ENCODE measurements around the gene CYSTM1. TPM values are rescaled to one million over a fixed set of nuclear protein-coding genes. Genes with fewer than 3 reads are reported as not detected.

CYSTM1 gene
- total RNA-seq, 2 experiments from 2014 or later = 15.8 to 18.5 TPM

- Mint-ChIP-seq H3K27ac (no peak overlapping the region), H3K36me3 (ENCODE audit: low read depth) (peaks cover 29% of the 10 kb centered on the region), H3K4me3 (no peak overlapping the region), H3K4me1 (ENCODE audit: low read depth) (peaks cover 50% of the 10 kb centered on the region), H3K27me3 (no peaks in the 10 kb centered on the region), H3K9me3 (no peaks in the 10 kb centered on the region)
- intact Hi-C loops (cut with micrococcal nuclease) = no loop called here
- no peak for DNase-seq
- peak; percentile 64 for ATAC-seq
- TF ChIP-seq CTCF (IDR thresholded peaks at IDR 0.05) = no peak
- ChIA-PET CTCF (interaction anchor here (13.9 to 26.2 kb wide), 2 partner anchors 18 to 84 kb away, joined by 144 to 874 read pairs; partner anchors contain the start of gene HBEGF), POLR2A (interaction anchor here (0.8 to 1.9 kb wide), 2 partner anchors 9 to 86 kb away, joined by 3 to 5 read pairs; no protein-coding TSS in a partner anchor)
Observed at GRCh38 chr5:140261403-140262171, 86.6 kb downstream of the CYSTM1 start.

GRCh38 chr5:140262221-140262620 lies 87.2 kb downstream of the CYSTM1 start:
- no peak for ATAC-seq
- intact Hi-C loops (cut with micrococcal nuclease) = no loop called here
- CTCF ChIA-PET = interaction anchor here (13.9 to 26.2 kb wide), 2 partner anchors 19 to 84 kb away, joined by 144 to 874 read pairs; partner anchors contain the start of gene HBEGF

GRCh38 chr5:140262839-140263238 lies 87.9 kb downstream of the CYSTM1 start:
- no peak overlapping the region for H3K27ac Mint-ChIP-seq
- intact Hi-C loops (cut with micrococcal nuclease) = no loop called here
- H3K4me3 Mint-ChIP-seq = no peak overlapping the region
- no peak for TF ChIP-seq CTCF (IDR thresholded peaks at IDR 0.05)
- H3K9me3 Mint-ChIP-seq = no peaks in the 10 kb centered on the region
- H3K4me1 Mint-ChIP-seq (ENCODE audit: low read depth) = peaks cover 59% of the 10 kb centered on the region
- H3K27me3 Mint-ChIP-seq = no peaks in the 10 kb centered on the region
- H3K36me3 Mint-ChIP-seq (ENCODE audit: low read depth) = peaks cover 26% of the 10 kb centered on the region
- ATAC-seq (no peak), DNase-seq (no peak)
- POLR2A ChIA-PET = interaction anchor here (0.6 to 1.9 kb wide), 2 partner anchors 10 to 148 kb away, joined by 3 to 5 read pairs; no protein-coding TSS in a partner anchor
- CTCF ChIA-PET = interaction anchor here (13.9 to 26.2 kb wide), 2 partner anchors 20 to 83 kb away, joined by 144 to 874 read pairs; partner anchors contain the start of gene HBEGF

More at GRCh38 chr5:140262221-140262620, 87.2 kb downstream of the CYSTM1 start:
- no peaks in the 10 kb centered on the region for H3K27me3 Mint-ChIP-seq
- no peak overlapping the region for H3K4me3 Mint-ChIP-seq
- H3K36me3 Mint-ChIP-seq (ENCODE audit: low read depth) = peaks cover 29% of the 10 kb centered on the region
- no peak overlapping the region for H3K27ac Mint-ChIP-seq
- no peaks in the 10 kb centered on the region for H3K9me3 Mint-ChIP-seq
- TF ChIP-seq CTCF (IDR thresholded peaks at IDR 0.05) = no peak
- POLR2A ChIA-PET = interaction anchor here (0.6 to 1.9 kb wide), 3 partner anchors 10 to 147 kb away, joined by 3 to 5 read pairs (median 3); no protein-coding TSS in a partner anchor
- no peak for DNase-seq
- peaks cover 57% of the 10 kb centered on the region for H3K4me1 Mint-ChIP-seq (ENCODE audit: low read depth)

GRCh38 chr5:140265845-140266244 lies 90.9 kb downstream of the CYSTM1 start:
- no peaks in the 10 kb centered on the region for H3K9me3 Mint-ChIP-seq
- ChIA-PET POLR2A (interaction anchor here (1.0 kb wide), 1 partner anchor 82 kb away, joined by 3 read pairs; no protein-coding TSS in a partner anchor), CTCF (interaction anchor here (1.3 to 5.3 kb wide), 3 partner anchors 14 to 86 kb away, joined by 4 to 26 read pairs (median 16); no protein-coding TSS in a partner anchor)
- peaks cover 42% of the 10 kb centered on the region for H3K4me1 Mint-ChIP-seq (ENCODE audit: low read depth)
- no peaks in the 10 kb centered on the region for H3K27me3 Mint-ChIP-seq
- DNase-seq (no peak), ATAC-seq (no peak)
- peaks cover 10% of the 10 kb centered on the region for H3K36me3 Mint-ChIP-seq (ENCODE audit: low read depth)
- H3K27ac Mint-ChIP-seq = no peak overlapping the region
- no peak for TF ChIP-seq CTCF (IDR thresholded peaks at IDR 0.05)
- intact Hi-C loops (cut with micrococcal nuclease) = no loop called here
- H3K4me3 Mint-ChIP-seq = no peak overlapping the region
